Astrocyte (in vitro differentiated cells and primary cell): Measurements from ENCODE around the gene ARFRP1.

ENCODE experiments used
- EZH2 ChIP-seq: IDR thresholded peaks from 2 replicates; pipeline ENCODE4 v1.6.1; 2012; ENCODE audit warnings: mild to moderate bottlenecking, low read length, inconsistent platforms; ENCODE audit not compliant: insufficient read depth
- TF ChIP-seq, protein P1 (sequence below): IDR thresholded peaks from 2 replicates; pipeline ENCODE4 v1.5.1; 2011; ENCODE audit warnings: low read depth, mild to moderate bottlenecking, inconsistent platforms, low read length, moderate library complexity; ENCODE audit not compliant: insufficient read depth

GRCh38 chr20:63739130-63740069, 31.6 kb upstream of the ARFRP1 start, which contains the start of gene SLC2A4RG:
- TF ChIP-seq, protein P1, sequence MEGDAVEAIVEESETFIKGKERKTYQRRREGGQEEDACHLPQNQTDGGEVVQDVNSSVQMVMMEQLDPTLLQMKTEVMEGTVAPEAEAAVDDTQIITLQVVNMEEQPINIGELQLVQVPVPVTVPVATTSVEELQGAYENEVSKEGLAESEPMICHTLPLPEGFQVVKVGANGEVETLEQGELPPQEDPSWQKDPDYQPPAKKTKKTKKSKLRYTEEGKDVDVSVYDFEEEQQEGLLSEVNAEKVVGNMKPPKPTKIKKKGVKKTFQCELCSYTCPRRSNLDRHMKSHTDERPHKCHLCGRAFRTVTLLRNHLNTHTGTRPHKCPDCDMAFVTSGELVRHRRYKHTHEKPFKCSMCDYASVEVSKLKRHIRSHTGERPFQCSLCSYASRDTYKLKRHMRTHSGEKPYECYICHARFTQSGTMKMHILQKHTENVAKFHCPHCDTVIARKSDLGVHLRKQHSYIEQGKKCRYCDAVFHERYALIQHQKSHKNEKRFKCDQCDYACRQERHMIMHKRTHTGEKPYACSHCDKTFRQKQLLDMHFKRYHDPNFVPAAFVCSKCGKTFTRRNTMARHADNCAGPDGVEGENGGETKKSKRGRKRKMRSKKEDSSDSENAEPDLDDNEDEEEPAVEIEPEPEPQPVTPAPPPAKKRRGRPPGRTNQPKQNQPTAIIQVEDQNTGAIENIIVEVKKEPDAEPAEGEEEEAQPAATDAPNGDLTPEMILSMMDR = no peak
- no peak for TF ChIP-seq EZH2
